HTR-8/SVneo (cell line): Measurements from ENCODE around the gene RACK1.

Experiments
- DNase-seq: peaks from one replicate; pipeline ENCODE4 v3.0.0; 2011; ENCODE audit warnings: low spot score, mixed read lengths; ENCODE audit not compliant: insufficient read length
- FAIRE-seq: peaks from 2 replicates; lab custom pipeline; 2011; peaks lifted over from hg19 to GRCh38; lab: Jason Lieb, UNC

The RACK1 gene

GRCh38 chr5:181187500-181188213 lies 56.0 kb downstream of the RACK1 start:
- FAIRE-seq: no peak
- no peak for DNase-seq

GRCh38 chr5:181186986-181187499 lies 56.7 kb downstream of the RACK1 start:
- no peak for DNase-seq
- no peak for FAIRE-seq
